C4-2B (cell line): ENCODE results near the gene ECPAS.

Experiments used
- ZFX ChIP-seq: fragments of 450-650 bp; IDR thresholded peaks from 2 replicates; pipeline ENCODE4 v1.6.1; 2017
- TF ChIP-seq, protein P1 (sequence below): fragments of 450-650 bp; conservative IDR thresholded peaks from 2 replicates; pipeline ENCODE4 v1.5.1; 2017; ENCODE audit warnings: mild to moderate bottlenecking

- TF ChIP-seq, protein P1, sequence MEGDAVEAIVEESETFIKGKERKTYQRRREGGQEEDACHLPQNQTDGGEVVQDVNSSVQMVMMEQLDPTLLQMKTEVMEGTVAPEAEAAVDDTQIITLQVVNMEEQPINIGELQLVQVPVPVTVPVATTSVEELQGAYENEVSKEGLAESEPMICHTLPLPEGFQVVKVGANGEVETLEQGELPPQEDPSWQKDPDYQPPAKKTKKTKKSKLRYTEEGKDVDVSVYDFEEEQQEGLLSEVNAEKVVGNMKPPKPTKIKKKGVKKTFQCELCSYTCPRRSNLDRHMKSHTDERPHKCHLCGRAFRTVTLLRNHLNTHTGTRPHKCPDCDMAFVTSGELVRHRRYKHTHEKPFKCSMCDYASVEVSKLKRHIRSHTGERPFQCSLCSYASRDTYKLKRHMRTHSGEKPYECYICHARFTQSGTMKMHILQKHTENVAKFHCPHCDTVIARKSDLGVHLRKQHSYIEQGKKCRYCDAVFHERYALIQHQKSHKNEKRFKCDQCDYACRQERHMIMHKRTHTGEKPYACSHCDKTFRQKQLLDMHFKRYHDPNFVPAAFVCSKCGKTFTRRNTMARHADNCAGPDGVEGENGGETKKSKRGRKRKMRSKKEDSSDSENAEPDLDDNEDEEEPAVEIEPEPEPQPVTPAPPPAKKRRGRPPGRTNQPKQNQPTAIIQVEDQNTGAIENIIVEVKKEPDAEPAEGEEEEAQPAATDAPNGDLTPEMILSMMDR, result no peak
- no peak for TF ChIP-seq ZFX
Observed at GRCh38 chr9:111389406-111389805, 94.8 kb downstream of the ECPAS start.
